ENCODE data around the gene OXGR1. TPM values are rescaled to one million over a fixed set of nuclear protein-coding genes. Genes with fewer than 3 reads are reported as not detected.
"Not testable (repeated sequence)": the region's sequence is repeated elsewhere in the genome, so short reads cannot be mapped to it uniquely, and the experiment has no call there.

OXGR1 gene
- 1 to 10 TPM in 5 of 10 donors, under 1 TPM in 5; 0.24 to 1.6 (median 0.97) TPM for polyA plus RNA-seq (ENCODE audit: insufficient read length in 10 of 10)
- long read RNA-seq, donor 1 = 0 reads
- long read RNA-seq, donor 2 = 0 reads
- long read RNA-seq, donor 3 = 0 reads
- long read RNA-seq, donor 4 = 0 reads
- long read RNA-seq, donor 5 = 0 reads
- long read RNA-seq, donor 6 = 0 reads
- long read RNA-seq, donor 7 = 0 reads
- long read RNA-seq, donor 8 = 0 reads
- long read RNA-seq, donor 9 = 0 reads

- peak in 2 of 3 donors; percentile 21 to 60 for DNase-seq
These were observed at the start of gene OXGR1 for GRCh38 chr13:96994017-96994857. Gene OXGR1, minus strand, starts transcription at chr13:96994476. Its CDS starts 6,717 bp downstream, at chr13:96987759.

GRCh38 chr13:97043302-97043701 is 49.0 kb upstream of the OXGR1 start:
- DNase-seq = peak in 1 of 3 donors; percentile 66

- DNase-seq = peak in 1 of 3 donors; percentile 54
These were observed 36.6 kb upstream of the OXGR1 start for GRCh38 chr13:97030705-97031452.

- peak; percentile 56 to 85 (median 72) for DNase-seq
These were observed 34.4 kb upstream of the OXGR1 start for GRCh38 chr13:97028441-97029299.

GRCh38 chr13:97027162-97027554 is 32.9 kb upstream of the OXGR1 start:
- no peak for DNase-seq

- peak in 2 of 3 donors; percentile 40 to 48 for DNase-seq
These were observed 32.4 kb upstream of the OXGR1 start for GRCh38 chr13:97026531-97027161.

GRCh38 chr13:97023812-97024211 is 29.5 kb upstream of the OXGR1 start:
- not testable (repeated sequence) for DNase-seq

- DNase-seq = peak in 2 of 3 donors; percentile 40
These were observed 28.8 kb upstream of the OXGR1 start for GRCh38 chr13:97023117-97023516.

- no peak for DNase-seq
These were observed 27.0 kb upstream of the OXGR1 start for GRCh38 chr13:97021241-97021640.

GRCh38 chr13:97020689-97021240 is 26.5 kb upstream of the OXGR1 start:
- no peak for DNase-seq

GRCh38 chr13:97020194-97020593 is 25.9 kb upstream of the OXGR1 start:
- no peak for DNase-seq

- no peak for DNase-seq
These were observed 25.0 kb upstream of the OXGR1 start for GRCh38 chr13:97019236-97019635.

- peak; percentile 58 to 78 (median 72) for DNase-seq
These were observed 23.9 kb upstream of the OXGR1 start for GRCh38 chr13:97018029-97018819.

GRCh38 chr13:97017322-97017721 is 23.0 kb upstream of the OXGR1 start:
- no peak for DNase-seq

- DNase-seq = no peak
These were observed 21.5 kb upstream of the OXGR1 start for GRCh38 chr13:97015661-97016350.

GRCh38 chr13:97012251-97013048 is 18.2 kb upstream of the OXGR1 start:
- DNase-seq = no peak

- DNase-seq = no peak
These were observed 17.3 kb upstream of the OXGR1 start for GRCh38 chr13:97011446-97012131.

- DNase-seq = no peak
These were observed 14.4 kb upstream of the OXGR1 start for GRCh38 chr13:97008643-97009042.

All from muscle of back (tissue), 13 donors.